Stimulated activated CD8-positive, alpha-beta memory T cell treated with anti-CD3 and anti-CD28 coated beads, Interleukin-12 subunit alpha, Interleukin-12 subunit beta, amount 100 ng/mL, for 24 hours (primary cell): Measurements from ENCODE around the gene TTC38.

Source experiments
- DNase-seq: peaks from one replicate; pipeline ENCODE4 v3.0.0-alpha.2; 2020; ENCODE audit errors: extremely low read depth

The TTC38 gene

GRCh38 chr22:46278656-46279645 is 11.1 kb downstream of the TTC38 start:
- DNase-seq: no peak

GRCh38 chr22:46280063-46280817 is 12.4 kb downstream of the TTC38 start:
- DNase-seq: no peak

GRCh38 chr22:46280999-46281623 is 13.3 kb downstream of the TTC38 start:
- no peak for DNase-seq

- no peak for DNase-seq
Measured at GRCh38 chr22:46281866-46282678, 14.3 kb downstream of the TTC38 start.

- no peak for DNase-seq
Measured at GRCh38 chr22:46286006-46286405, 18.2 kb downstream of the TTC38 start.

GRCh38 chr22:46286941-46287872 is 19.4 kb downstream of the TTC38 start:
- DNase-seq: no peak

- no peak for DNase-seq
Measured at GRCh38 chr22:46287873-46288751, 20.3 kb downstream of the TTC38 start.

GRCh38 chr22:46288846-46289243 is 21.0 kb downstream of the TTC38 start:
- DNase-seq: no peak

- no peak for DNase-seq
Measured at GRCh38 chr22:46289244-46289891, 21.6 kb downstream of the TTC38 start.

- no peak for DNase-seq
Measured at GRCh38 chr22:46290121-46290842, 22.5 kb downstream of the TTC38 start.

- DNase-seq: no peak
Measured at GRCh38 chr22:46290843-46291785, 23.3 kb downstream of the TTC38 start.

- DNase-seq: no peak
Measured at GRCh38 chr22:46292173-46292572, 24.4 kb downstream of the TTC38 start.

- DNase-seq: no peak
Measured at GRCh38 chr22:46292732-46293131, 24.9 kb downstream of the TTC38 start.

- DNase-seq: no peak
Measured at GRCh38 chr22:46293577-46294260, 25.9 kb downstream of the TTC38 start.

- DNase-seq: no peak
Measured at GRCh38 chr22:46294784-46295183, 27.0 kb downstream of the TTC38 start.

GRCh38 chr22:46295277-46295971 is 27.6 kb downstream of the TTC38 start:
- DNase-seq: no peak
